Measurements from ENCODE around the gene TCF25. TPM values are rescaled to one million over a fixed set of nuclear protein-coding genes. Genes with fewer than 3 reads are reported as not detected.

Gene TCF25
- total RNA-seq, 4 donors from 2014 or later, result 79.7 to 124 (median 101) TPM

DNA sequence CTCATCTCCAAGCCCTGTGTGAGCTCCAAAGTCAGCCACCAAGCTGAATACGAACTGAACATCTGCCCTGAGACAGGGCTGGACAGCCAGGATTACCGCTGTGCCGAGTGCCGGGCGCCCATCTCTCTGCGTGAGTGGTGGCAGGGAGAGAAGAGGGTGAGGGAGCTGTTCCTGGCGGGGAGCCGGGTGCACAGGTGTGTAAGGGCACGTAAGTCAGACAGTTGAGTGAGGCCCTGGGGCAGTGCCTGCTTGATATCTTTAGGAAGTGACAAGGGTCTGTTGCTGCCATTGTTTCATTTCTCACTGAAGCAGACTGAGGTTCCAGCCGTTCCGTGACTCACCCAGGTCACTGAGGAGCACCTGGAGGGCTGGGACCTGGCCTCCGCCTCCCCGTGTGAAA lies 87.6 kb downstream of the TCF25 start:
- Histone ChIP-seq H3K4me1 (no peaks in the 10 kb centered on the region), H3K27ac (no peak overlapping the region), H3K9me3 (no peaks in the 10 kb centered on the region), H3K27me3 (no peaks in the 10 kb centered on the region), H3K4me3 (no peak overlapping the region), H3K36me3 (peaks cover 0 to 90% (median 9%) of the 10 kb centered on the region in 3 donors)
- no peak for TF ChIP-seq POLR2A (IDR thresholded peaks at IDR 0.05)
- TF ChIP-seq, protein P1, sequence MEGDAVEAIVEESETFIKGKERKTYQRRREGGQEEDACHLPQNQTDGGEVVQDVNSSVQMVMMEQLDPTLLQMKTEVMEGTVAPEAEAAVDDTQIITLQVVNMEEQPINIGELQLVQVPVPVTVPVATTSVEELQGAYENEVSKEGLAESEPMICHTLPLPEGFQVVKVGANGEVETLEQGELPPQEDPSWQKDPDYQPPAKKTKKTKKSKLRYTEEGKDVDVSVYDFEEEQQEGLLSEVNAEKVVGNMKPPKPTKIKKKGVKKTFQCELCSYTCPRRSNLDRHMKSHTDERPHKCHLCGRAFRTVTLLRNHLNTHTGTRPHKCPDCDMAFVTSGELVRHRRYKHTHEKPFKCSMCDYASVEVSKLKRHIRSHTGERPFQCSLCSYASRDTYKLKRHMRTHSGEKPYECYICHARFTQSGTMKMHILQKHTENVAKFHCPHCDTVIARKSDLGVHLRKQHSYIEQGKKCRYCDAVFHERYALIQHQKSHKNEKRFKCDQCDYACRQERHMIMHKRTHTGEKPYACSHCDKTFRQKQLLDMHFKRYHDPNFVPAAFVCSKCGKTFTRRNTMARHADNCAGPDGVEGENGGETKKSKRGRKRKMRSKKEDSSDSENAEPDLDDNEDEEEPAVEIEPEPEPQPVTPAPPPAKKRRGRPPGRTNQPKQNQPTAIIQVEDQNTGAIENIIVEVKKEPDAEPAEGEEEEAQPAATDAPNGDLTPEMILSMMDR (IDR thresholded peaks at IDR 0.05), result no peak
- 83 to 100% methylated on average over 4 to 9 of the region's 13 CpGs for WGBS, 2 donors
- intact Hi-C loops (cut with DNase I), result no loop called here
- no peak for DNase-seq

Other genes with a start within 250 kb of the TCF25 start
- 100 to 1,000 TPM in 2 of 4 donors, 10 to 100 TPM in 2; 83.0 to 116 (median 104) TPM for gene CHMP1A, start 215.9 kb upstream of the TCF25 start, total RNA-seq
- 1 to 10 TPM; 1.8 to 4.9 (median 2.8) TPM for gene SPATA33, start 215.8 kb upstream of the TCF25 start, total RNA-seq
- gene CDK10, start 186.9 kb upstream of the TCF25 start, total RNA-seq, result 10 to 100 TPM; 21.6 to 45.0 (median 39.3) TPM
- 10 to 100 TPM in 2 of 4 donors, 1 to 10 TPM in 2; 6.1 to 26.1 (median 8.9) TPM for gene SPATA2L, start 171.9 kb upstream of the TCF25 start, total RNA-seq
- 10 to 100 TPM in 3 of 4 donors, 1 to 10 TPM in 1; 7.1 to 25.0 (median 13.8) TPM for gene VPS9D1, start 152.7 kb upstream of the TCF25 start, total RNA-seq
- 10 to 100 TPM; 18.1 to 43.3 (median 34.1) TPM for gene ZNF276, start 152.1 kb upstream of the TCF25 start, total RNA-seq
- gene FANCA, start 56.9 kb upstream of the TCF25 start, total RNA-seq, result 10 to 100 TPM in 1 of 4 donors, 1 to 10 TPM in 3; 3.8 to 29.0 (median 6.8) TPM
- gene SPIRE2, start 45.1 kb upstream of the TCF25 start, total RNA-seq, result 1 to 10 TPM; 3.4 to 9.6 (median 4.3) TPM
- 1 to 10 TPM; 1.1 to 3.4 (median 2.0) TPM for gene MC1R, start 45.3 kb downstream of the TCF25 start, total RNA-seq
- gene TUBB3, start 49.8 kb downstream of the TCF25 start, total RNA-seq, result 1 to 10 TPM in 3 of 4 donors, not detected in 1; 2.2 to 9.6 (median 8.0) TPM
- 10 to 100 TPM; 43.5 to 63.0 (median 52.4) TPM for gene DEF8, start 75.2 kb downstream of the TCF25 start, total RNA-seq
- 10 to 100 TPM in 2 of 4 donors, 1 to 10 TPM in 2; 5.8 to 29.2 (median 12.7) TPM for gene DBNDD1, start 145.9 kb downstream of the TCF25 start, total RNA-seq
- gene PRDM7, start 203.7 kb downstream of the TCF25 start, total RNA-seq, result not detected

Data from esophagus squamous epithelium (tissue), 5 donors.